NCI-H446 treated with DMSO at 0.1 percent for 48 hours (cell line): Measurements from ENCODE around the gene IGF2BP3.
"Not testable (repeated sequence)": the region's sequence is repeated elsewhere in the genome, so short reads cannot be mapped to it uniquely, and the experiment has no call there.

Experiments
- DNase-seq: peaks from one replicate; lab custom pipeline; 2025; lab: John Stamatoyannopoulos, UW

Gene IGF2BP3

GRCh38 chr7:23338439-23338838, 131.9 kb downstream of the IGF2BP3 start:
- no peak for DNase-seq

DNA sequence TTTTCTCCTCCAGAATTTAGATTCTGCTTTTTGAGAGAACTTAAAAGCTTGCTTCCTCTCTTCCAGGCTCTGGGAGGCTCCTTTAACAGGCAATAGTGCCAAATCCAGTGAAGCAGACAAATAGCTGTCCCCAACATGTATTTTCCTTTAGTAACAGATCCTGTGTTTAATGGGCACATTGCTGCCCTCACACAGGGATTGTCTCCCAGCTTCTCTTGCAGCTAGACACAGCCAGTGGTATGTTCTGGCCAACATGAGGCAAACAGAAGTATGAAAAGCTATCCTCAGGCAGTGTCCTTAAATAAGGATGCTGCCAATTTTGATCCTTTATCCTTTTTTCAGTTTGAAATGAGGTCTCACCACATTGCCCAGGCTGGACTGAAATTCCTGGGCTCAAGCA, 132.9 kb downstream of the IGF2BP3 start:
- DNase-seq = no peak

- DNase-seq = no peak
These were observed 133.4 kb downstream of the IGF2BP3 start for GRCh38 chr7:23336799-23337283.

DNA sequence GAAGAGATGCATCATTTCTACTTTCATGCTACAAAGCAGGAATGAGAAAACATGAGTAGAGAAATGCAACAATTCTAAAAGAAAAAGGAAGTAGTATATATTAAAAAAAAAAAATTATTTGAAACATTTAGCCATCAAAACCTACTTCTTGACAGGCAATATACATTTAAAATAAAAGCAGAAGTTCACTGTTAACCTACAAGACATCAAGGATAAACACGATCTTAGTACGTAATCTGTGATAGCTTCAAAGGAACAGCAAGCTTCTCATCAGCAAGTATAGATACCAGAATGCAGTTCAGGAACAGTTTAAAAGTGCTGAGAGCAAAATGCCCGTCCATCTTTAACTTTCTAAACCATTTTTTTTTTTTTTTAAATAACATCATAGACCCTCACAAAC, 134.2 kb downstream of the IGF2BP3 start:
- no peak for DNase-seq

DNA sequence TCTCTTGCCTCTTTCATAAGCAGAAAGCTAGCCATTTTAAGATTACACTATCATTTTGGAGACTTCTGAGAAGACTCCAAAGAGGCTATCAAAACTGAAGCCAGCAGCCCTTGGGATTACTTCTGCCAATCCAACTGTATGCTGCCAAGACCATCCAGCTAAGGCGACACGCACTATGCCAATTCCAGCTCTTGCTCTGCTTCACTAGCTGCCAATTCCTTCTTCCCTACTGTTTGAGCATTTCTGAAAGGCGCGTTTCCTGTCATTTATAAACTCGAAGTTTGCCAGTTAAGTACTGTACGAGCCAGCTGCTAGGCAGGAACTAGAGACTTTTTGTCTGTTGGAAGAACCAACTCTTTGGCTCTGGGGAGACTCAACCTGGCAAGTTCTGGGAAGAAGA, 134.7 kb downstream of the IGF2BP3 start:
- peak; percentile 96 for DNase-seq

GRCh38 chr7:23335136-23335535, 135.2 kb downstream of the IGF2BP3 start:
- DNase-seq = no peak

DNA sequence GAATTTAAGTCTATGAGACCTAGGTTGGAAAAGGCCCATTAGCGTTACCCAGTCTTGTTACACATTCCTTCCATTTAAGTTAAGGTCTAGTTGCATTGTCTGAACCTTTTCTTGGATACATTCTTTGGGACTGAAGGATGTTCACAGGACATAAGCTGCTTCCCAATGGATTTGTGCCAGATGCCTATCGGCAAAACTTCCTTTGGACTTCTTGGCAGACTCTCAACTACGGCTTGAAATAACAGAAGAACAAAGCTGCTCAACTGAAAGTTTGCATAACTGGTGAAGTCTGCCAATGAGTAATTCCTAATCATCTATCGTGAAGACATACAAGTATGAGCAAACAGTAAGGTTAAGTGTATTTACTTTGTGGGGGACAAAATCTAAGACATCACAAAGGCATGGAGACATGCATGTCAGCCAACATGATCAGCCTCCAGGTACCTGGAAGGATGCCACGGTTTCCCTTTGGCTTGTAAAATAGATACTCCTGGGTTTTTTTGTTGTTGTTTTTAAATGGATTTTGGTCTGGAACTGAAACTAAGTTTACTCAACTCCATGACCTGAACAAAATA, 135.7 kb downstream of the IGF2BP3 start:
- DNase-seq = peak; percentile 87

GRCh38 chr7:23333671-23334246, 136.5 kb downstream of the IGF2BP3 start:
- DNase-seq = peak; percentile 50

GRCh38 chr7:23332910-23333612, 137.2 kb downstream of the IGF2BP3 start:
- DNase-seq = no peak

DNA sequence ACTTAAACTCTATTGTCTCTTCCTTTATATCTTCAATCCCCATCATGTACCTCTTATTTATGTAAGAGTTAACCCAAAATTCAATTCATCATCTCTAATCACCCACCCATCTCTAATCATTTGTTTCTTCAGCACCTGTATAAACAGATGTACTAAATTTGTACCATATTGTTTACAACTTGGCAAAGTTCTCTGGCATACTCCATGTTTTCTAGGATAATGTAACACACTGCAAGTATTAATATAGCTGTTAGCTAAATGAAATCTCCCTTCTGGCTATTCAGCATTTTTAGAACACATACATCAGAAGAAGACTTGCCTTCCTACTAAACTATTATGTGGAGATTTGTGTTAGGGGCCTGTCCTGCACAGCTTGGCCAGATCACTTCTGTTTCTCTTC, 138.1 kb downstream of the IGF2BP3 start:
- DNase-seq = no peak

DNA sequence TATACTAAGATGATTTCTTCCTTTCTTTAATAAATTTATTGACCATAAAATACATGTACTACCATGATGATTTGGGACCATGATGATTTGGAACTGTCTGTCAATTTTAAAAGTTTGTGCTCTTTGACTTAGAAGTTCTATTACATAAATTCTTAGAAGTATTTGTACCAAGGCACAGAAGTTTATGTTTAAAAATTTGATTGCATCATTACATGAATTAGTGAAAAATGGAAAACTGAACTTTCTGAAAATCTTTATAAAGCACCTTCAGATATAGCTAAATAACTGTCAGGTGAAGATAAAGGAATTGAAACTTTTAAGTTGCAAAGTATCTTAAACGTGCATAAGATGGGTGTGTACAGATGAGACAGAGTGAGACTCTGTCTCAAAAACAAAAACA, 139.2 kb downstream of the IGF2BP3 start:
- DNase-seq = no peak

DNA sequence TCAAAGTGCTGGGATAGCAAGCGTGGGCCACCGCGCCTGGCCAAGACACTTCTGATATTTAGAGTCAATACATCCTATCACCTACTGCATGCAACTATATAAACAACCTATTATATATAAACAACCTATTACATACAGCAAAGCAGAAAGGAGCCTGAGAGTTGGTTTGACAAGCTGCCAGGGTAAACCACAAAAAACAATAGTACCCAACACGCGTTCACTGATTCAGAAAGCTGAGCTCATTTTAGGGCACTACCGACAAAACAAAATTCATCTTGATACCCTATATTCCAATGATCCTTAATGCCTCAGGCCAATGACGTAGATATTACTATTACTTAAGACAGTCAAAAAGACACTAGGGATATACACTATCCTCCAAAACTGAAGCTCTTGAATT, 154.9 kb downstream of the IGF2BP3 start:
- DNase-seq = no peak

DNA sequence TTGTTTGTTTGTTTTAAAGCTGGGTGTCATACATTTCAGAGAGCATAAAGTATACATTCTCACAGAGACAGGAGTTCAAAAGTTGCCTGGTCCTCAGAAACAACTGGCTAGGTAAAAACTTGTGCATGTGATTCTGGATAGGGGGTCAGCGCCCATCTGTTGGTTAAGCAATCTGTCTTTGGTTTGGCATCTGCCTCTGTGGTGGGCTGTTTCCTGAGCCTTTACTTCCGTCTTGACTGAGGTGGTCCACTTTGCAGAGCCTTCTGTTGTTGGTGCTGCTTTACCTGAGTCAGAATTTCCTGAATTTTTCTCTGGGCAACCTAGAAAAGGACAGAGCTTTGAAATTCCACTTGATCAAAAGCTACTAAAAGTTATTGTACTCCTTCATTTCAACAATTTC, 158.2 kb downstream of the IGF2BP3 start:
- DNase-seq = not testable (repeated sequence)

GRCh38 chr7:23308754-23309153, 161.5 kb downstream of the IGF2BP3 start:
- DNase-seq = no peak

DNA sequence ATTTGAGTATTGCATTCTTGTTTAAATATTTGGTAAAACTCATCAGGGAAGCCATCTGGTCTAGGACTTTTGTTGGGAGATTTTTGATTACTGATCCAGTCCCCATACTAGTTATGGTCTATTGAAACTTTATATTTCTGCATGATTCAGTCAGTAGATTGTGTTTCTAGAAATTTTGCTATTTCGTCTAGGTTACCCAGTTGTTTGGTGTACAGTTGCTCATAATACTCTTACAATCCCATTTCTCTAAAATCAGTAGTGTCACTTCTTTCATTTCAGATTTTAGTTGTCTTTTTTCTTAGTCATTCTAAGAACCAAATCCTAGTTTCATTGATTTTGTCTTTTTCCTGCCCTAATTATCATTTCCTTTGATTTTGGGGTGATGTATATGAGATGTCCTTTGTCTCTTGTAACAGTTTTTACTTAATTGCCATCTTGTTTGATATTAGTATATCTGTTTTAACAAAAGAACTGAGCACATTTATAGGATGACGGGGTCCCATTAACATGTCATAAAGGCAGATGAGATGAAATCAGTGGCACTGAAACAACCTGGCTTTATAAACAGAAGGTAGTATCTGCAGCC, 163.3 kb downstream of the IGF2BP3 start:
- no peak for DNase-seq

GRCh38 chr7:23299770-23300300, 170.5 kb downstream of the IGF2BP3 start:
- DNase-seq = no peak

DNA sequence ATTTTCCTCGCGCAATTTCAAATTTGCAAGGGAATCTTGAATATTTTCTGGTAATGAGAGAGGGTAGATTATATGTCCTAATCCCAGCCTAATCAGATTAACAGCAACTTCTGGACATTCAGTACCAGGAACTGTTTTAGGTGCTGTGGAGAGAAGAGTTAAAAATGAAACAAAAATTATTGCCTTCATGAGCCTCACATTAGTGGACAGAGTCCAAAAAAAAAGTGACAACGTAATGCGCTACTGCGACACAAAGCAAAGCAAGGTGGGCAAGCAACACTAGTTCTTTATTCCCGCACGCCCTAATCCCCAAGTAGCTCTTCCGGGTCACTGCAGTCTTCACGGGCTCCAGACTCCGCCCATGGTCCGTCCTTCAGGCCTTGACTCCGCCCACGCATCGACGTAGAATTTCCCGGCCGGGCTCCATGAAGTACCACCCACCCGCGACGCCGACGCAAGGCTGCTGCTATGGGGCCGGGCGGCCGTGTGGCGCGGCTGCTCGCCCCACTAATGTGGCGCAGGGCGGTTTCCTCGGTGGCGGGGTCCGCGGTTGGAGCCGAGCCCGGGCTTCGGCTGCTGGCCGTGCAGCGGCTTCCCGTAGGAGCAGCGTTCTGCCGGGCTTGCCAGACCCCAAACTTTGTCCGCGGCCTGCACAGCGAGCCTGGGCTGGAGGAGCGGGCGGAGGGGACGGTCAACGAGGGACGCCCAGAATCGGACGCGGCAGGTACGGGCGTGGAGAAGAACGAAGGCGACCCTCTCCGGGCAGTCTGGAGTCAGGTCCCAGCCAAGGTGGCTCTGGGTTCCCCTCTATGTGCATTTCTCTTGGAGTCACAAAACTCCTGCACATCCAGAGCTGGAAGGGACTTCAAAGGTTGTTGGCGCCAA, 171.2 kb downstream of the IGF2BP3 start, which contains the start of gene MALSU1:
Gene MALSU1, plus strand, starts transcription at position 455 of the 885 bp plus-strand sequence. Its CDS starts 14 bp downstream, at position 469.
- peak; percentile 91 for DNase-seq

- DNase-seq = peak; percentile 64
These were observed 172.0 kb downstream of the IGF2BP3 start for GRCh38 chr7:23298141-23298881.

DNA sequence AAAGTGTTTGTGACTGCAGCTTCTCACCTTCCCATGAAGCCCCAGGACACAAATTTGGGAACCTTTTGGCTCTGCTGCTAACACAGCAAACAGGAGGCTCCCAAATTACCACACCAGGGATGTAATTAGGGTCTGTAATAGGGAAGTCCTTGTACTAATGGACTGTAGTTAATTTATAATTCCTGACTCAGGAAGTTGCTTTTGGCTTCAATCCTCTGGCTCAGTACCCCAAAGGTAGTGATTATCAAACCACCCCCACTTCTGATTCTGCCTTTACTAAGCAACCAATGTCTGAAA, 174.9 kb downstream of the IGF2BP3 start:
- DNase-seq = no peak

DNA sequence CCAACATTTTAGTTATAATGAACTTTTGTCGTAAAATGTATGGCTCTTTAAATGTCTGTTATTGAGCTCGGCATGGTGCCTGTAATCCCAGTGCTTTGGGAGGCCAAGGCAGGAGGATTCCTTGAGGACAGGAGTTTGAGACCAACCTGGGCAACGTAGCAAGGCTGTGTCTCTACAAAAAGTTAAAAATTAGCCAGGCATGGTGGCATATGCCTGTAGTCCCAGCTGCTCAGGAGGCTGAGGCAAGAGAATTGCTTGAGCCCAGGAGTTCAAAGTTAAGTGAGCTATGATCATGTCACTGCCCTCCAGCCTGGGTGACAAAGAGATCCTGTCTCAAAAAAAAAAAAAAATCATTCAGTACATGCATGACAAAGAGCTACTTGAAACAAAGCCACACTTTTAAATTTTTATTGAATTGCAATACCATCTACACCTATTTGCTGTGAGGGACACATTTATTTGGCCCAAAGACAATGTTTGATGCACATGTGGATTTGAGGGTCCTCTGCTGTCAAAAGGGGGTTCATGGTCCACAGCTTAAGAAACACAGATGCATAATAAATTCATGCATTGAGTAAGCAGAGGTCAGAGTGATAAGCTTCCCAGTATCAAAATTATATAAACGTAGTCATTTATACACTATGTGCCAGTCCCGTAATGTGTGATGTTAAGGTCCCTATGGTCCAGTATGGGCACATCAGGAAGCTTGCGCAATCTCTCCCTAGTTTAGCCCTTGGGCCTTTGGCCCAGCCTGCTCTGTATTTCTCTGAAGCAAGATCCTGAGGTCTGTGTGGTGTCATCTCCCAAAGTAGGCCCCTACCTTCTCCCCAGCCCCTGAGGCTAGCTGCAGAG, 175.5 kb downstream of the IGF2BP3 start:
- no peak for DNase-seq
